Occipital lobe (tissue), 2 donors: ENCODE results near the gene ARHGEF16. TPM values are rescaled to one million over a fixed set of nuclear protein-coding genes. Genes with fewer than 3 reads are reported as not detected.

Source experiments
- DNase-seq: peaks from one replicate; lab custom pipeline; 2025; lab: John Stamatoyannopoulos, UW
- total RNA-seq: library from RNA; depleted of rRNA; stranded (reverse); fragments of >200 nt; gene quantifications from one replicate; pipeline ENCODE4 v1.2.3, GENCODE V29; 2014

The ARHGEF16 gene
- total RNA-seq, 1 donor from 2014 or later = 0.16 TPM

GRCh38 chr1:3468236-3469103 is 14.0 kb downstream of the ARHGEF16 start:
- DNase-seq = no peak

- DNase-seq = no peak
Measured at GRCh38 chr1:3469104-3469848, 14.8 kb downstream of the ARHGEF16 start.

- DNase-seq = no peak
Measured at GRCh38 chr1:3469849-3470649, 15.6 kb downstream of the ARHGEF16 start.

- DNase-seq = no peak
Measured at GRCh38 chr1:3470650-3471355, 16.3 kb downstream of the ARHGEF16 start.

DNA sequence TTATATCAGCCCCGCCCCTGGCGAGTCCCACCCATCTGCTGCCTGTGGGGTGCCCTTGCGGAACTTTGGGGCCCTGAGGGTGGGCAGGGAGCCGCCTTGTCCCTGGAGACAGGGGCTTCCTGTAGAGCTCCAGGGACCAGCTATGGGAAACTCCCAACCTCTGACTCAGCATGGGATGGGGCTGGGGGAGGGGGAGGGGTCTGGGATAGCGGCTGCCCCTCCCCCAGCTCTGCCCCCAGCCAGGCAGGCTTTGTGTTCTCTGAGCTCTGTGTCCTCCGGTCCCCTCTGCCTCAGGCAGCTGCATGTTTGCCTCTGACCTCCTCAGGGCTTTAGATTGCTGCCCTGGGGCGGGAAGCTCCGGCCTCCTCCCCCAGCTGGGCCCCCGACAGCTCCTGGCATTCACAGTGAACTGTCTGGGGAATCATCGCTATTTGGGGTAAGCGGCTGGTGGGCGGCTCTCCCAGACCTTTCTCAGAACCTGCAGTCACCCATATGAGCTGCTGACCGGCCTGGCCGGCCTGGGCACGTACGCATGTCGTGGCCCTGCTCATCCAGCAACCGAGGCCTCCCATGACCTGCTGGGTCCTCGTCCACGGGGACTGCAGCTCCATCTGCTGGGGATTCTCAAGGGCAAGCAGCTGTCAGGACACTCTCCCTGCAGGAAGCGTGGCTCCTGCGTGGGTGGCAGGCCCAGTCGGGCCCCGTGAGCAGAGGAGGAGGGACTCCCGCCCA is 17.1 kb downstream of the ARHGEF16 start:
- no peak for DNase-seq

GRCh38 chr1:3472088-3472850 is 17.8 kb downstream of the ARHGEF16 start:
- no peak for DNase-seq

DNA sequence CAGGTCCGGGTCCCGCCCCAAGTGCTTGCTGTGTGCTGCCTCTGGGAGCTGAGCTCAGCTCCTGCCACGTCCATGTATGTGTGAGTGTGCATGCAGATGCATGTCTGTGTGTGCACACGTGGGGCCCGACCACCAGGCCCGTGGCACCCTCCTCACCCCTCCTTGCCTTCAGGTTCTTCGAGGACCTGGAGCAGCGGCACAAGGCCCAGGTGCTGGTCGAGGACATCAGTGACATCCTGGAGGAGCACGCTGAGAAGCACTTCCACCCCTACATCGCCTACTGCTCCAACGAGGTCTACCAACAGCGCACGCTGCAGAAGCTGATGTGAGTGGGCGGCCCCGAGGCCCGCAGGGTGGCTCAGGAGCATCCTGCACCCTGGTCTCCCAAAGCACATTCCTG is 18.4 kb downstream of the ARHGEF16 start:
- no peak for DNase-seq

GRCh38 chr1:3473381-3473844 is 18.9 kb downstream of the ARHGEF16 start:
- no peak for DNase-seq

DNA sequence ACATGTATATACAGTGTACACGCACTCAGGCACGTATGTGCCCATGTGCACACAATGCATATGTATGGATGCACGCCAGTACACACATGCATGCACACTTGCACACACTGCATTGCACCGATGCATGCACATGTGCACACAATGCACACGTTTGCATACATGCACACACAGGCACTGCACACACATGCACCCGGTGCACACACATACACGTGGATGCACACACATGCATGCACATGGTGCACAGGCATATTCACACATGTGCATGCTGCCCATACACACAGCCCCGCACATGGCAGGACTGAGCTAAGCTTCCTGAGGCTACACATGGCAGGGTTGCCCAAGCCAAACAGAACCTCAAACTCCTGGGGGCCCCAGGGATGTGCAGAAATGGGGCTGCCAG is 19.6 kb downstream of the ARHGEF16 start:
- DNase-seq = no peak

GRCh38 chr1:3474421-3474820 is 20.0 kb downstream of the ARHGEF16 start:
- no peak for DNase-seq

DNA sequence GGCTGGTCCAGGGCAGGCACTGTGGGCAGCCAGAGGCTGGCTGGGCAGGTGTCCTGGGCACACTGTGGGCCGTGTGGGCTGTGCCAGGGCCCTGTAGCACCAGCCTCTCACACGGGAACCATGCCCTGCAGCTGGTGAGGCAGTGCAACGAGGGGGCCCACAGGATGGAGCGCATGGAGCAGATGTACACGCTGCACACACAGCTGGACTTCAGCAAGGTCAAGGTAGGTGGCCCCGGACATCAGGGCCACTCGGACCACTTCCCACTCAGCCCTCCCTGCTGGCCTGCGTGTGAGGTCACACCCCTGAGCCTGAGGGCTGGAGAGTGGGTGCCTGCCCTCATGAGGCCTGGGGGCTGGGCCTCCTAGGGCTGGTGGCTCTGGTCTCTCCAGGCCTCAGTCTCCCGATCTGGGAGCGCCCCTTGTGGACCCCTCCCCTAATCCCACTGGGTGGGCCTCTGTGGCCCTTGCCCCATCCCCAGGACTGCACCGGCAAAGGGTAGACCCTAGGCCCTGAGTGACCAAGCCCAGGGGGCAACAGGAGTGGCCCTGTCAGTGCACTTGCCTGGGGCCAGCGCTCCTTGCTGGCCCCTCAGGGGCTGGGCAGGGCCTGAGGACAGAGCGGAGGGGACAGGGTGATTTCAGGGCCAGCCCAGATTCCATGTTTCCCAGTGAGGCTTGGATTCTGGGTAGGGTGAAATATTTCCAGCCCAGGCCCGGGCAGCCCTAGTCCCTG is 21.5 kb downstream of the ARHGEF16 start:
- no peak for DNase-seq

- no peak for DNase-seq
Measured at GRCh38 chr1:3476666-3477065, 22.2 kb downstream of the ARHGEF16 start.

DNA sequence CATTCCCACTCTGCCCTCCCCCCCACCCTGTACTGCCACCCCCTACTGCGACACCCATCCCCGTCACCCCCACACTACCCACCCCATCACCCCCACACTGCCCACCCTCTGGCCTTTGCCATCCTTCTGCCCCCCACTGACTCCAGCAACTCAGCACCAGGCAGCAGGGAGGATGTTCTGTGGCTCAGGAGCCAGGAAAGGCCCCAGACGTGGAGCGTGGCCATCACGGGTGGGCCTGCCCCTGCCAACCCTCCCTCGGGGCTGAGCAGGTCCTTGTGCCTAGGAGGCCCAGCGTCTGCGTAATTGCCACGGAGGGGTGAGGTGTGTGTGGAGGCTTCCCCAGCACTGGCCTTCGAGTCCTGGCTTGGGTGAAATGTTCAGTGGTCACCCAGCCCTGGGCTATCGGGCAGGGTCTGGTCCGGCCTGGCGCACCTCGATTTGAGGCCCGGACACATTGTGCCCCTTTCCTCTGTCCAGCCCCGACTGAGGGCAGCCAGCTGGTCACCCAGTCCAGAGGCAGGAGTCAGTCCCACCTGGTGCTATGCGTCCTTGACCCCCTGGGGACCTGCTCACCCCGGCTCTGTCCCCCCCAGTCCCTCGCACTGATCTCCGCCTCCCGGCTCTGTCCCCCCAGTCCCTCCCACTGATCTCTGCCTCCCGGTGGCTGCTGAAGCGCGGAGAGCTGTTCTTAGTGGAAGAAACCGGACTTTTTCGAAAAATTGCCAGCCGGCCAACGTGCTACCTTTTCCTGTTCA is 23.0 kb downstream of the ARHGEF16 start:
- DNase-seq = no peak

- no peak for DNase-seq
Measured at GRCh38 chr1:3478187-3478586, 23.7 kb downstream of the ARHGEF16 start.

GRCh38 chr1:3479511-3480368 is 25.3 kb downstream of the ARHGEF16 start:
- DNase-seq = no peak

DNA sequence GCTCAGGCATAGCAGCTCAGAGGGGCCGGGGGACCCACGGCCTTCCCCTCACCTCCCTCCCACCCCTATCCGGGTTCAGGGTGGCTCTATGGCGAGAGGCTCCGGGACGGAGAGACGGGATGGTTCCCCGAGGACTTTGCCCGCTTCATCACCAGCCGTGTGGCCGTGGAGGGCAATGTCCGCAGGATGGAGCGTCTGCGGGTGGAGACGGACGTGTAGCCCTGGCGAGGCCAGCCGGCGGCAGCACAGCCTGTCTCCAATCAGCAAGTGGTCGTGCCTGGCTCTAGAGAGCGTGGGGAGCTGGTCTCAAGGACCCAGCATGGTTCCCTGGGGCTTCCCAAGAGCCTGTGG is 25.9 kb downstream of the ARHGEF16 start:
- no peak for DNase-seq

- DNase-seq = no peak
Measured at GRCh38 chr1:3481046-3481445, 26.6 kb downstream of the ARHGEF16 start.
